Transverse colon (tissue), 4 donors: Measurements from ENCODE around the gene ZC3H13. TPM values are rescaled to one million over a fixed set of nuclear protein-coding genes. Genes with fewer than 3 reads are reported as not detected.

ENCODE experiments used
- DNase-seq: peaks from one replicate; pipeline ENCODE4 v3.0.0-alpha.2; 2019
- H3K27ac ChIP-seq, 4 donors: fragments of 200-600 bp; sonication (generic); 2 replicates each; pipeline ENCODE4 v1.5.1; 2016 to 2018; ENCODE audit warnings: inconsistent platforms in 4 of 4
- H3K27me3 ChIP-seq: fragments of 200-600 bp; sonication (generic); 2 replicates; pipeline ENCODE4 v1.5.1; 2017; ENCODE audit warnings: inconsistent platforms
- H3K36me3 ChIP-seq, 4 donors: fragments of 200-600 bp; sonication (generic); 2 replicates each; pipeline ENCODE4 v1.5.1; 2017 to 2019; ENCODE audit warnings: inconsistent platforms in 4 of 4
- H3K4me1 ChIP-seq, 4 donors: fragments of 200-600 bp; sonication (generic); 2 replicates each; pipeline ENCODE4 v1.5.1; 2017 to 2020; ENCODE audit warnings: inconsistent platforms in 4 of 4
- H3K4me3 ChIP-seq, 4 donors: fragments of 200-600 bp; sonication (generic); 1 replicate in 1 of 4; 2 replicates in 3 of 4; pipeline versions ENCODE4 v1.5.1 to v1.6.1; 2017 to 2019; ENCODE audit warnings: inconsistent platforms in 4 of 4
- H3K9me3 ChIP-seq, 2 donors: fragments of 200-600 bp; sonication (generic); 2 replicates each; pipeline ENCODE4 v1.5.1; 2017 to 2019; ENCODE audit warnings: inconsistent platforms in 2 of 2
- EP300 ChIP-seq: sonication (generic); formaldehyde crosslinking; IDR thresholded peaks from one replicate; pipeline ENCODE4 v1.6.1; 2017; ENCODE audit warnings: antibody characterized with exemption, low read depth
- POLR2A ChIP-seq: fragments of 450-650 bp; IDR thresholded peaks from one replicate; pipeline ENCODE4 v1.6.1; 2016; ENCODE audit warnings: antibody characterized with exemption, mild to moderate bottlenecking, moderate library complexity
- POLR2AphosphoS5 ChIP-seq, 3 donors: sonication (generic); formaldehyde crosslinking; IDR thresholded peaks; one replicate each; pipeline ENCODE4 v1.6.1; 2016; ENCODE audit warnings: antibody characterized with exemption in 3 of 3
- WGBS, 2 donors: methylation state at CpG; one replicate each; pipeline ENCODE4 v1.1.5; 2018; ENCODE audit warnings: low coverage in 1 of 2; 5-methylcytosine and 5-hydroxymethylcytosine counted together
- in situ Hi-C, 4 donors: fragments of 200-750 bp; cut with MboI; loops; one replicate each; pipeline versions ENCODE4 v1.15.0 to v1.15.1; 2017; ENCODE audit warnings: low sequenced_read_pairs in 3 of 4, low pct_ligation_motif_present in 1 of 4, low pct_unique_long_range_greater_than_20kb in 1 of 4
- intact Hi-C: fragments of 100-400 bp; cut with DNase I; formaldehyde crosslinking; loops from one replicate; pipeline ENCODE4 v1.15.1; 2023; ENCODE audit warnings: low total_unique reads
- total RNA-seq, 4 donors: library from RNA; depleted of rRNA; stranded (reverse); fragments of >200 nt; gene quantifications; one replicate each; pipeline ENCODE4 v1.1.0, GENCODE V29; 2016
- TF ChIP-seq, protein P1 (sequence below), 5 experiments: fragments of 200-600 bp in 3 of 5; fragments of 450-650 bp in 2 of 5; sonication (generic) in 3 of 5; IDR thresholded peaks; 1 replicate in 2 of 5; 2 replicates in 3 of 5; pipeline ENCODE4 v1.5.1; 2016 to 2017; ENCODE audit warnings: antibody characterized with exemption in 5 of 5, inconsistent platforms in 3 of 5, mild to moderate bottlenecking in 2 of 5, moderate library complexity in 1 of 5

Gene ZC3H13
- total RNA-seq, 4 donors from 2014 or later = 14.2 to 67.5 (median 23.7) TPM

DNA sequence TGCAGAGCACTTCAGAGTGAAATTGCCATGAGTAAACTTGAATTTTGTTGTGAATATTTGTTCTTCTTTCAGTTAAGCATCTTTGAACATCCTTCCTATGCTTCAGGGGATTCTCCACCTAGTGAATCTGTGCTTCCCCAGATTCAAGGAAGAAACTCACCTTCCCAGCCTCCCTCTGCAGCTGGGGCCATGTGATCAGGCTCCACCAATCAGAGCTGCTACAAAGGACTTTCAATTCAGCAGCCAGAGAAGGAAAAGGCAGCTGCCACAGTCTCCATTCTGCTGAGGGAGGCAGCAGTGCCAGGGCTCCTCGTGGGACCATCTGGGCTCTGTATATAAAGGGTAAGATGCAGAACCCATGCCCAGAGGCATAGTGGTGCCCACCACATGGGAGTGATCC is 111.3 kb downstream of the ZC3H13 start:
- H3K36me3 ChIP-seq = no peaks in the 10 kb centered on the region
- in situ Hi-C loops (no loop called here), intact Hi-C loops (no loop called here)
- no peaks in the 10 kb centered on the region for H3K9me3 ChIP-seq
- no peak for TF ChIP-seq POLR2A
- no peak for DNase-seq
- no peak overlapping the region for H3K4me3 ChIP-seq
- no peaks in the 10 kb centered on the region for H3K4me1 ChIP-seq
- no peak overlapping the region for H3K27ac ChIP-seq
- WGBS, 2 donors = 53% methylated on average over 1 of the region's 1 CpG; no CpG with 5 or more reads in 1 of the 2 donors
- H3K27me3 ChIP-seq = no peaks in the 10 kb centered on the region

DNA sequence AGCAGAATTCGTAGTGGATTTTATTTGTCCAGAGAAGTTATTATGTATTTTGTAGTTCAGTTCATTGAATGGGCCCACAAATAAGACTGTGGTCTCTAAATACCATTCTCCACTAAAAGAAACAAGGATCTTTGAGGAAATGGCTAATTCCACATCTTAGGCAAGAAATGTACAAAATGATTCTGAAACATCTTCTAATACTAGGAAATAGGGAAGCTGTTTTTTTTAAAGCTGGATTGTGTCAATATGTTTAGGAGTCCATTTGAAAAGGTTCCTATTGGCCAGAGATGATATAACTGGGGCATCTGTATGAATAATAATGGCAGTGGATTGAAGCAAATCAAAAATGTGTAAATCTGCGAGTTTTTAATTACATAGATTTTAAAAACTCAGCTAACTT is 112.5 kb downstream of the ZC3H13 start:
- Histone ChIP-seq H3K36me3 (no peaks in the 10 kb centered on the region), H3K4me1 (no peaks in the 10 kb centered on the region), H3K27ac (no peak overlapping the region), H3K27me3 (no peaks in the 10 kb centered on the region), H3K4me3 (no peak overlapping the region), H3K9me3 (no peaks in the 10 kb centered on the region)
- no peak for DNase-seq
- in situ Hi-C loops (no loop called here), intact Hi-C loops (no loop called here)
- WGBS, 2 donors = 89 to 100% methylated on average over 1 to 2 of the region's 2 CpGs
- TF ChIP-seq, protein P1, sequence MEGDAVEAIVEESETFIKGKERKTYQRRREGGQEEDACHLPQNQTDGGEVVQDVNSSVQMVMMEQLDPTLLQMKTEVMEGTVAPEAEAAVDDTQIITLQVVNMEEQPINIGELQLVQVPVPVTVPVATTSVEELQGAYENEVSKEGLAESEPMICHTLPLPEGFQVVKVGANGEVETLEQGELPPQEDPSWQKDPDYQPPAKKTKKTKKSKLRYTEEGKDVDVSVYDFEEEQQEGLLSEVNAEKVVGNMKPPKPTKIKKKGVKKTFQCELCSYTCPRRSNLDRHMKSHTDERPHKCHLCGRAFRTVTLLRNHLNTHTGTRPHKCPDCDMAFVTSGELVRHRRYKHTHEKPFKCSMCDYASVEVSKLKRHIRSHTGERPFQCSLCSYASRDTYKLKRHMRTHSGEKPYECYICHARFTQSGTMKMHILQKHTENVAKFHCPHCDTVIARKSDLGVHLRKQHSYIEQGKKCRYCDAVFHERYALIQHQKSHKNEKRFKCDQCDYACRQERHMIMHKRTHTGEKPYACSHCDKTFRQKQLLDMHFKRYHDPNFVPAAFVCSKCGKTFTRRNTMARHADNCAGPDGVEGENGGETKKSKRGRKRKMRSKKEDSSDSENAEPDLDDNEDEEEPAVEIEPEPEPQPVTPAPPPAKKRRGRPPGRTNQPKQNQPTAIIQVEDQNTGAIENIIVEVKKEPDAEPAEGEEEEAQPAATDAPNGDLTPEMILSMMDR (IDR thresholded peaks at IDR 0.05) = no peak
- TF ChIP-seq POLR2AphosphoS5 (IDR thresholded peaks at IDR 0.05) (no peak), POLR2A (no peak), EP300 (no peak)

DNA sequence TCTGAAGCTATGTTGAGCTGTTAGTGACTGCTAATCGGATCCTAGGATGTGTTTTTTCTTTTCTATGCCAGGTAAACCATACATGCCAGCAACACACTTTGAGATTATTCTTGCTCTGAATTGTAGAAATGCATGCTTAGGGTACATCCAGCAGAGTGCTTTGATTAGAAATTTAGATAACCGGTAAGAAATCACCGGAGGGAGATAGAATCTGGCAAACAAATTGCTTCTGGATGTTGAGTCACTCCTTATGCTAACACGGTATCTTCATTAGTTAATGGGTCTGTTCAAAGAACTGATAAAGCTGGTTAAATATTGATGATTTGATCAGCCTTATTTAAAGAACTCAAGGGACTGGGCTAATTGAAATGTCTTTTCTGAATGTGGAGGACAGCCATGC is 115.9 kb downstream of the ZC3H13 start:
- Histone ChIP-seq H3K36me3 (no peaks in the 10 kb centered on the region), H3K27ac (no peak overlapping the region), H3K9me3 (no peaks in the 10 kb centered on the region), H3K4me3 (no peak overlapping the region), H3K4me1 (no peaks in the 10 kb centered on the region), H3K27me3 (no peaks in the 10 kb centered on the region)
- WGBS, 2 donors = 51 to 53% methylated on average over 4 of the region's 4 CpGs
- intact Hi-C loops = no loop called here
- no peak for DNase-seq
- TF ChIP-seq, protein P1 (IDR thresholded peaks at IDR 0.05) = no peak
- TF ChIP-seq POLR2A (no peak), EP300 (no peak), POLR2AphosphoS5 (IDR thresholded peaks at IDR 0.05) (no peak)
- in situ Hi-C loops = no loop called here

DNA sequence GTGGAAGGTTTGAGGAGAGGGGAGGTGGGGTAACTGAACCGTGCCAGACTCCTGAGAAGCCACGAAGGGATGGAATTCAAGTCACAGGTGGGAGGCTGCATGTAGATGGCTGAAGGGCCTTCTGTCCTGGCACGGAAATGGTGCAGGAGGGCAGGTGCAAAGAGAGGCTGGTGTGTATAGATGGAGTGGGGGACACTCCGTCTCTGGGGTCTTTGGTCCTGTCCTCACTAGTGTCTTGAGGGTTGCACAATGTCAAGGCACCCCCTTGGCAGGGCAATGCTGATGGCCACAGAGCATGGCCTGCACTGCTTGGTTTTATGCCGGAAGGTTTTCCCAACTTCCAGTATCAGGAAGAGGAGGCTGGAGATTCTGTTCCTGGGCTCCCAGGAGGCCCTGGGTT is 118.3 kb downstream of the ZC3H13 start:
- H3K27me3 ChIP-seq = no peaks in the 10 kb centered on the region
- intact Hi-C loops (no loop called here), in situ Hi-C loops (no loop called here)
- H3K36me3 ChIP-seq = no peaks in the 10 kb centered on the region
- H3K9me3 ChIP-seq = no peaks in the 10 kb centered on the region
- DNase-seq = no peak
- TF ChIP-seq POLR2AphosphoS5 (IDR thresholded peaks at IDR 0.05) (no peak), EP300 (no peak), POLR2A (no peak)
- TF ChIP-seq, protein P1 (IDR thresholded peaks at IDR 0.05) = no peak
- WGBS, 2 donors = 80% methylated on average over 5 of the region's 5 CpGs; no CpG with 5 or more reads in 1 of the 2 donors
- no peaks in the 10 kb centered on the region for H3K4me1 ChIP-seq
- no peak overlapping the region for H3K4me3 ChIP-seq
- no peak overlapping the region for H3K27ac ChIP-seq

DNA sequence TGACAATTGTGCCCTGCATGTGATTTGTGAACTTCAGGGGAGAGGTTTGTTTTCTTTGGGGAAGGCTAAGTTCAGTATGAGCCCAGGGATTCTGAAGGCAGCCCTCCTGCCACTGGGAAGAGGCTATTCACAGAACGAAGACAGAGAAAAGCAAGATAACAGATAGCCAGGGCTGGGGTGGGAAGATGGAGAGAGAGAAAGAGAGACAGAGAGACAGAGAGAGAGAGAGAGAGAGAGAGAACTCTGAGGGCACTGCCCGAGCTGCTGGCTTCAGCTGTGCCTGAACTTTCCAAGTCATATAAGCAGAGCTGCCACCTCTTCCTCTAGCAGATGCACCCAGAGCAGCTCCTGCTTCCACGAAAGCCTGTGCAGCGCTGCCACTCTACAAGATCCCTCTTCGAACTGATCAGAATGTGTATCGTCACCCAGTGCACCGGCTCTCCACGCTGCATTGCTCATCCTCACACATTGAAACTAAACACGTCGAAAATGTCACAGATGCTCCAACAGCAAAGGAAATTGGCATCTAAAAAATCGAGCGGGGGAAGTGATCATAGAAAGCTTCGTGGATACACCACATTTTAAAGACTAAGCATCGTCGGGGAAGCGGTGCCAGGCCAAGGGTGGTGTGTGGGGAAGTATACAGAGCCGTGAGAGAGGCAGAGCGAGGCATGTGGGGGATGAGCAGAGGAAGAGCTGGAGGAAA is 119.2 kb downstream of the ZC3H13 start:
- 71 to 76% methylated on average over 10 to 18 of the region's 18 CpGs for WGBS, 2 donors
- TF ChIP-seq, protein P1 (IDR thresholded peaks at IDR 0.05) = no peak
- no peak for TF ChIP-seq EP300
- TF ChIP-seq POLR2AphosphoS5 (IDR thresholded peaks at IDR 0.05) = no peak
- no peak for TF ChIP-seq POLR2A
- intact Hi-C loops (no loop called here), in situ Hi-C loops (no loop called here)
- no peaks in the 10 kb centered on the region for H3K9me3 ChIP-seq
- DNase-seq = no peak
- H3K4me1 ChIP-seq = no peaks in the 10 kb centered on the region
- no peak overlapping the region for H3K4me3 ChIP-seq
- no peaks in the 10 kb centered on the region for H3K36me3 ChIP-seq
- no peak overlapping the region for H3K27ac ChIP-seq
- no peaks in the 10 kb centered on the region for H3K27me3 ChIP-seq
